Activated CD8-positive, alpha-beta T cell treated with anti-CD3 and anti-CD28 coated beads for 36 hours (primary cell): ENCODE results near the gene OOSP4A. TPM values are rescaled to one million over a fixed set of nuclear protein-coding genes. Genes with fewer than 3 reads are reported as not detected.

Experiments used
- ATAC-seq: fragments of 200-7000 bp; cut with Tn5 transposase; one replicate; pipeline ENCODE4 v1.10.0; 2021; ENCODE audit warnings: mild to moderate bottlenecking, moderate library complexity
- CTCF ChIA-PET: fragments of 350-600 bp; sonication (Branson Sonifier 250); formaldehyde crosslinking; loops from one replicate; lab custom pipeline; 2021; ENCODE audit warnings: antibody characterized with exemption; lab: Charles Lee
- POLR2A ChIA-PET: fragments of 350-600 bp; sonication (Branson Sonifier 250); formaldehyde crosslinking; loops from one replicate; lab custom pipeline; 2021; ENCODE audit warnings: antibody characterized with exemption; lab: Charles Lee
- DNase-seq: peaks from one replicate; pipeline ENCODE4 v3.0.0-alpha.2; 2020
- H3K27ac Mint-ChIP-seq: one replicate; pipeline ENCODE4 v1.8.0; 2021; ENCODE audit warnings: mild to moderate bottlenecking, mixed read lengths
- H3K27me3 Mint-ChIP-seq: one replicate; pipeline ENCODE4 v1.8.0; 2021; ENCODE audit warnings: mixed read lengths
- H3K36me3 Mint-ChIP-seq: one replicate; pipeline ENCODE4 v1.8.0; 2021; ENCODE audit warnings: low read depth, mixed read lengths
- H3K4me1 Mint-ChIP-seq: one replicate; pipeline ENCODE4 v1.8.0; 2021; ENCODE audit warnings: low read depth, mixed read lengths
- H3K4me3 Mint-ChIP-seq: one replicate; pipeline ENCODE4 v1.8.0; 2021; ENCODE audit warnings: mild to moderate bottlenecking, moderate library complexity, mixed read lengths
- H3K9me3 Mint-ChIP-seq: one replicate; pipeline ENCODE4 v1.8.0; 2021; ENCODE audit warnings: mixed read lengths
- intact Hi-C: fragments of 100-400 bp; cut with micrococcal nuclease; formaldehyde crosslinking; loops from one replicate; pipeline ENCODE4 v1.10.0; 2022
- total RNA-seq, 2 experiments: library from RNA; stranded (reverse); gene quantifications; one replicate each; pipeline ENCODE4 v1.2.3, GENCODE V29; 2021
- TF ChIP-seq, protein P1 (sequence below): fragments of 200-600 bp; IDR thresholded peaks from one replicate; pipeline ENCODE4 v1.8.0; 2022; ENCODE audit warnings: antibody characterized with exemption, mild to moderate bottlenecking

The OOSP4A gene
- total RNA-seq, 2 experiments from 2014 or later = not detected

DNA sequence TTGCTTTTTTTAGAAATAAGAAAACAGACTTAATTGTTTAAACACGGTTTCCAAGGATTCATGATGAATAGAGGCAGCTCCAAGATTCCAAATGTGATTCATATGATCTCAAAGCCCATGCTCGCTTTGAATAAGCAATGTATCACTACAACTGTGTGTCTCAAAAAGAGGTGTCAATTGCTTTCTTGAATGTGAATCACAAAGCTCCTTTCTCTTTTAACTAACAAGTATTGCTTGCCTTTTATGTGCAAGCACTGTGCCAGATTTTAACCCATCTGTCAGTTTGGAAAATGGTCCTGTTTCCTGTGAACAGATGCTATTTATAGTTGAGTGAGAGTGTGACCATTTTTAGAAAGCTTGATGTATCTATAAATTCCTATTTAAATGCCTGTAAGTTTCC lies 19.1 kb upstream of the OOSP4A start:
- Mint-ChIP-seq H3K27ac (no peak overlapping the region), H3K27me3 (peaks cover 15% of the 10 kb centered on the region), H3K36me3 (no peaks in the 10 kb centered on the region), H3K4me1 (peaks cover 2% of the 10 kb centered on the region), H3K4me3 (no peak overlapping the region), H3K9me3 (no peaks in the 10 kb centered on the region)
- ATAC-seq = no peak
- ChIA-PET POLR2A (no interaction called here), CTCF (no interaction called here)
- TF ChIP-seq, protein P1, sequence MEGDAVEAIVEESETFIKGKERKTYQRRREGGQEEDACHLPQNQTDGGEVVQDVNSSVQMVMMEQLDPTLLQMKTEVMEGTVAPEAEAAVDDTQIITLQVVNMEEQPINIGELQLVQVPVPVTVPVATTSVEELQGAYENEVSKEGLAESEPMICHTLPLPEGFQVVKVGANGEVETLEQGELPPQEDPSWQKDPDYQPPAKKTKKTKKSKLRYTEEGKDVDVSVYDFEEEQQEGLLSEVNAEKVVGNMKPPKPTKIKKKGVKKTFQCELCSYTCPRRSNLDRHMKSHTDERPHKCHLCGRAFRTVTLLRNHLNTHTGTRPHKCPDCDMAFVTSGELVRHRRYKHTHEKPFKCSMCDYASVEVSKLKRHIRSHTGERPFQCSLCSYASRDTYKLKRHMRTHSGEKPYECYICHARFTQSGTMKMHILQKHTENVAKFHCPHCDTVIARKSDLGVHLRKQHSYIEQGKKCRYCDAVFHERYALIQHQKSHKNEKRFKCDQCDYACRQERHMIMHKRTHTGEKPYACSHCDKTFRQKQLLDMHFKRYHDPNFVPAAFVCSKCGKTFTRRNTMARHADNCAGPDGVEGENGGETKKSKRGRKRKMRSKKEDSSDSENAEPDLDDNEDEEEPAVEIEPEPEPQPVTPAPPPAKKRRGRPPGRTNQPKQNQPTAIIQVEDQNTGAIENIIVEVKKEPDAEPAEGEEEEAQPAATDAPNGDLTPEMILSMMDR = no peak
- no peak for DNase-seq
- intact Hi-C loops = no loop called here

DNA sequence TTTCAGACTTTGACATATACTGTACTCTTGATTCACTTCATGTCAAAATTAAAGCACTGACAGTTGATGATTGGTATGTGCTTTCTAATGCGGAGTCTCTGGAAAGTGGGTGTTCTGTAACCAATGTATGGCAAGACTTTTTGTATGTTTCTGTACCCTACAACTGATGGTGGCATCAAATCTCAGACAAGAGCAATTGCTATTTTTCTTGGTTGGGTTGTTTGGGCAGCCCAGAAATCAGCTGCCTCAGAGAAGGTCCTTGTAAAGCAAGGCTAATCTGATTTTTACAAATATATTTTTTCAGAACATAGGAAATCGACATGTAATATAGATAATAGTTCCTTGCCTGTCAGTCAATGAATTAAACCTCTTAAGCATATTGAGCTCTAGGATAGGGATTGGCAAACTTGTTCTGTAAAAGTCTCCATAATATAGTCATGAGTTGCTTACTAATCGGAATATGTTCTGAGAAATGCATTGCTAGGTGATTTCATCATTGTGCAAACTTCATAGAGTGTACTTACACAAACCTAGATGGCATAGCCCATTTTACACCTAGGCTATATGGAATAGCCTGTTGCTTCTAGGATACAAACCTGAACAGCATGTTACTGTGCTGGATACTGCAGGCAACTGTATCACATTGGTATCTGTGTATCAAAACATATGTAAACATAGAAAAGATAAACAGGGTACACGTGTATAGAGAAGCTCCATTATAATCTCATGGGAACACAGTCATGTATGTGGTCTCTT lies 10.2 kb upstream of the OOSP4A start:
- H3K4me3 Mint-ChIP-seq = no peak overlapping the region
- CTCF ChIA-PET = no interaction called here
- DNase-seq = no peak
- H3K9me3 Mint-ChIP-seq = no peaks in the 10 kb centered on the region
- peaks cover 2% of the 10 kb centered on the region for H3K27me3 Mint-ChIP-seq
- ATAC-seq = no peak
- H3K4me1 Mint-ChIP-seq = no peaks in the 10 kb centered on the region
- TF ChIP-seq, protein P1 = no peak
- POLR2A ChIA-PET = no interaction called here
- intact Hi-C loops = no loop called here
- H3K27ac Mint-ChIP-seq = no peak overlapping the region
- H3K36me3 Mint-ChIP-seq = no peaks in the 10 kb centered on the region

DNA sequence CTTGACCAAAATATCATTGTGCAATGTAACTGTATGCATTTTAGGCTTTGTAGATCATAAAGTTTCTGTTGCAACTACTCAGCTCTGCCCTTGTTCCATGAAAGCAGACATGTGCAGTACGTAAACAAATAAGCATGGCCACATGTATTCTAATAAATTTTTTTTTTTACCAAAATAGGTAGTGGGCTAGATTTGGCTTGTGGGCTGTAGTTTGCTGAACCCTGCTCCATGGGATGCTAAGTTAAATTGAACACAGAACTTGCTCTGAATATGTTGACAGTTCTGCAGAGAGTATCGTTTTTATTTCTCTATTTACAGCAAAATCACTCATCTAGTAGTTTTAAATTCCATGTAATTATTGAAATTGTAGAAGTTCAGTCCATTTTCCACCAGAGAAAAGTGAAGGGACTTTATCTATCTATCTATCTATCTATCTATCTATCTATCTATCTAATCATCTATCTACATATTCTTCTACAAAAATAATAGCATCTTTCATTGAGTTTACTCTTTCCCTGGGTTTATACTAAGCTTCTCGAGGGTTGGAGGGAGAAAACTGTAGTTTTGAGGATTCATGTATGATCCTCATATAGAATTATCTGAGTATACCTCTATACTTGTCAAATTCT lies 9.5 kb upstream of the OOSP4A start:
- intact Hi-C loops = no loop called here
- Mint-ChIP-seq H3K27me3 (peaks cover 5% of the 10 kb centered on the region), H3K9me3 (no peaks in the 10 kb centered on the region), H3K4me1 (no peaks in the 10 kb centered on the region), H3K27ac (no peak overlapping the region), H3K4me3 (no peak overlapping the region), H3K36me3 (no peaks in the 10 kb centered on the region)
- ATAC-seq = no peak
- ChIA-PET CTCF (no interaction called here), POLR2A (no interaction called here)
- no peak for DNase-seq
- TF ChIP-seq, protein P1 = no peak

DNA sequence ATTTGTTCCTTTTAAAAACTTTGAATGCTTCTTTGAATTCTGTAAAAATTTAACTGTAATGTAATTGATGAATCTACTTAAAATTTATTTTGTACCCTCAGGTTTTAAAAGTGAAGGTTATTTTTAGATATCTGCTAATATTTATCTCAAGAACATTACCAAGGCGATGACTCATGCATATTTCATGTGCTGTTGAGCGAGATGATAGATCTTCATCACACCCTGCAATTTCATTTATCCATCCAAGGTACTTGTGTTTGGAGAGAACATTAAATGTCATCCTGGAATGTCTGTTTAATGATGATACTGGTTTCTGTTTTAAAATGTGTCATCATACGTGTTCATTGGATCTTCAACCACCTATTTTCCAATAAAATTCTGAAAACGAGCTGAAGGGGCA lies 6.7 kb upstream of the OOSP4A start:
- DNase-seq = no peak
- CTCF ChIA-PET = no interaction called here
- no peak for ATAC-seq

More for the DNA sequence above, 6.7 kb upstream of the OOSP4A start:
- no peaks in the 10 kb centered on the region for H3K36me3 Mint-ChIP-seq
- no peak overlapping the region for H3K4me3 Mint-ChIP-seq
- TF ChIP-seq, protein P1 = no peak
- H3K9me3 Mint-ChIP-seq = no peaks in the 10 kb centered on the region
- intact Hi-C loops = no loop called here
- H3K4me1 Mint-ChIP-seq = no peaks in the 10 kb centered on the region
- POLR2A ChIA-PET = interaction anchor here (0.6 kb wide), 1 partner anchor 955 kb away, joined by 3 read pairs; no protein-coding TSS in a partner anchor
- peaks cover 3% of the 10 kb centered on the region for H3K27me3 Mint-ChIP-seq
- H3K27ac Mint-ChIP-seq = no peak overlapping the region
